ENCODE data around the gene TRPM1. TPM values are rescaled to one million over a fixed set of nuclear protein-coding genes. Genes with fewer than 3 reads are reported as not detected.
A peak's percentile ranks its signal among the peaks of the same experiment; 100 is the strongest.

Gene TRPM1
- total RNA-seq, 4 donors from 2014 or later, result 0.19 to 1.8 TPM; not detected in 2

- ATAC-seq (ENCODE audit: low FRiP score) (no peak), DNase-seq (ENCODE audit: low spot score) (no peak)
- TF ChIP-seq CTCF (IDR thresholded peaks at IDR 0.05), result no peak
Observed at GRCh38 chr15:31078471-31078870, 23.1 kb downstream of the TRPM1 start.

- TF ChIP-seq CTCF (IDR thresholded peaks at IDR 0.05), result no peak
- ATAC-seq (ENCODE audit: low FRiP score), result no peak
Observed at GRCh38 chr15:31077941-31078340, 23.6 kb downstream of the TRPM1 start.

GRCh38 chr15:31077181-31077580, 24.3 kb downstream of the TRPM1 start:
- no peak for TF ChIP-seq CTCF (IDR thresholded peaks at IDR 0.05)
- DNase-seq (ENCODE audit: low spot score) (no peak), ATAC-seq (ENCODE audit: low FRiP score) (no peak)

More at GRCh38 chr15:31077941-31078340, 23.6 kb downstream of the TRPM1 start:
- no peak for DNase-seq (ENCODE audit: low spot score)

GRCh38 chr15:31074321-31074720, 27.2 kb downstream of the TRPM1 start:
- DNase-seq (ENCODE audit: low spot score) (no peak), ATAC-seq (ENCODE audit: low FRiP score) (no peak)
- no peak for TF ChIP-seq CTCF (IDR thresholded peaks at IDR 0.05)

- no peak for ATAC-seq (ENCODE audit: low FRiP score)
- no peak for DNase-seq (ENCODE audit: low spot score)
- no peak for TF ChIP-seq CTCF (IDR thresholded peaks at IDR 0.05)
Observed at GRCh38 chr15:31070867-31071266, 30.7 kb downstream of the TRPM1 start.

GRCh38 chr15:31069360-31070000, 32.0 kb downstream of the TRPM1 start:
- DNase-seq (ENCODE audit: low spot score) (no peak), ATAC-seq (ENCODE audit: low FRiP score) (peak; percentile 79)
- TF ChIP-seq CTCF (IDR thresholded peaks at IDR 0.05), result no peak

- no peak for DNase-seq (ENCODE audit: low spot score)
- no peak for ATAC-seq (ENCODE audit: low FRiP score)
- no peak for TF ChIP-seq CTCF (IDR thresholded peaks at IDR 0.05)
Observed at GRCh38 chr15:31067890-31068603, 33.5 kb downstream of the TRPM1 start.
